ENCODE results near the gene UGT1A4. TPM values are rescaled to one million over a fixed set of nuclear protein-coding genes. Genes with fewer than 3 reads are reported as not detected.

UGT1A4 gene
- total and polyA plus RNA-seq, 9 of the 15 experiments (the other 6 are each of a cell fraction or from before 2014, with no cell fraction given): not detected

GRCh38 chr2:233674995-233675394, 43.5 kb upstream of the UGT1A4 start (continued):
- TF ChIP-seq ETS1 (conservative IDR thresholded peaks at IDR 0.05; ENCODE audit: control insufficient read depth, low read depth, low read length): no peak
- TF ChIP-seq TSHZ1 (CRISPR knock-in tag; IDR thresholded peaks at IDR 0.05): no peak
- TF ChIP-seq ZNF134 (CRISPR knock-in tag; conservative IDR thresholded peaks at IDR 0.05): no peak
- no peak for TF ChIP-seq RBM39 (optimal IDR thresholded peaks at IDR 0.05; ENCODE audit: low read depth, low read length)
- TF ChIP-seq TARDBP (IDR thresholded peaks at IDR 0.05): no peak
- TF ChIP-seq, protein P1, sequence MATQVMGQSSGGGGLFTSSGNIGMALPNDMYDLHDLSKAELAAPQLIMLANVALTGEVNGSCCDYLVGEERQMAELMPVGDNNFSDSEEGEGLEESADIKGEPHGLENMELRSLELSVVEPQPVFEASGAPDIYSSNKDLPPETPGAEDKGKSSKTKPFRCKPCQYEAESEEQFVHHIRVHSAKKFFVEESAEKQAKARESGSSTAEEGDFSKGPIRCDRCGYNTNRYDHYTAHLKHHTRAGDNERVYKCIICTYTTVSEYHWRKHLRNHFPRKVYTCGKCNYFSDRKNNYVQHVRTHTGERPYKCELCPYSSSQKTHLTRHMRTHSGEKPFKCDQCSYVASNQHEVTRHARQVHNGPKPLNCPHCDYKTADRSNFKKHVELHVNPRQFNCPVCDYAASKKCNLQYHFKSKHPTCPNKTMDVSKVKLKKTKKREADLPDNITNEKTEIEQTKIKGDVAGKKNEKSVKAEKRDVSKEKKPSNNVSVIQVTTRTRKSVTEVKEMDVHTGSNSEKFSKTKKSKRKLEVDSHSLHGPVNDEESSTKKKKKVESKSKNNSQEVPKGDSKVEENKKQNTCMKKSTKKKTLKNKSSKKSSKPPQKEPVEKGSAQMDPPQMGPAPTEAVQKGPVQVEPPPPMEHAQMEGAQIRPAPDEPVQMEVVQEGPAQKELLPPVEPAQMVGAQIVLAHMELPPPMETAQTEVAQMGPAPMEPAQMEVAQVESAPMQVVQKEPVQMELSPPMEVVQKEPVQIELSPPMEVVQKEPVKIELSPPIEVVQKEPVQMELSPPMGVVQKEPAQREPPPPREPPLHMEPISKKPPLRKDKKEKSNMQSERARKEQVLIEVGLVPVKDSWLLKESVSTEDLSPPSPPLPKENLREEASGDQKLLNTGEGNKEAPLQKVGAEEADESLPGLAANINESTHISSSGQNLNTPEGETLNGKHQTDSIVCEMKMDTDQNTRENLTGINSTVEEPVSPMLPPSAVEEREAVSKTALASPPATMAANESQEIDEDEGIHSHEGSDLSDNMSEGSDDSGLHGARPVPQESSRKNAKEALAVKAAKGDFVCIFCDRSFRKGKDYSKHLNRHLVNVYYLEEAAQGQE (IDR thresholded peaks at IDR 0.05; ENCODE audit: borderline replicate concordance): no peak
- TF ChIP-seq, protein P1 (CRISPR knock-in tag; IDR thresholded peaks at IDR 0.05; ENCODE audit: low read depth): no peak
- TF ChIP-seq ZHX1 (conservative IDR thresholded peaks at IDR 0.05; ENCODE audit: low read length): no peak

Data from K562 (cell line).